Hematopoietic multipotent progenitor cell treated with erythropoietin and hydrocortisone succinate and interleukin-3 and kit ligand, for 6 days (in vitro differentiated cells): Measurements from ENCODE around the gene CD226.
"Not testable (repeated sequence)": the region's sequence is repeated elsewhere in the genome, so short reads cannot be mapped to it uniquely, and the experiment has no call there.

ENCODE experiments used
- DNase-seq: peaks from one replicate; pipeline ENCODE4 v3.0.0-alpha.2; 2015

Gene CD226

DNA sequence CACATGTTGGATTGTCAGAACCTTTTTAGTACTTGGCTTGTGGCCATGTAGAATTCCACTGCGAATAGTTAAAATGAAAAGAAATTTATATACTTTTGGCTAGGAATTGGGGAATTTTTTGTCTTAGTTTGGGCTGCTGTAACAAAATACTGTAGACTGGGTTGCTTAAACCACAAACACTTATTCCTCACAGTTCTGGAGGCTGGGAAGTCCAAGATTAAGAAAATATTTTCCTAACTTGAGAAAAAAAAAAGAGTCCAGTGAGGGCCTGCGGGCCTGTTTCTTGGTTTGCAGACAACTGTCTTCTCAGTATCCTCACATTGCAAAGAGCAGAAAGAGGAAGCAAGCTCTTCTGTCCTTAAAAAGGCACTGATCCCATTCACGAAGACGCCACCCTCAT, 81.9 kb downstream of the CD226 start:
- DNase-seq: no peak

DNA sequence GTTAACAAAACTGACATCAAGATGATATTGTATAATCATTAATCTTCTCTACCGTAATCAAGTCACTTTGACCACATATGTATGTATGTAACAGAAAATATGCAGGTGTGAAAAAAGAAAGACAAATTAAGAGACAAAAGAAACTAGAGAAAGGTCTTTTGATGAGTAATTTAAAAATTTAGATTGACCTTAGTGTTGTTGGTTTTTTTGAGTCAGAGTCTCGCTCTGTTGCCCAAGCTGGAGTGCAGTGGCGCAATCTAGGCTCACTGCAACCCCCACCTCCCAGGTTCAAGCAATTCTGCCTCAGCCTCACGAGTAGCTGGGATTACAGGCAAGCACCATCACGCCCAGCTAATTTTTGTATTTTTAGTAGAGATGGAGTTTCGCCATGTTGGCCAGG, 82.9 kb downstream of the CD226 start:
- DNase-seq: not testable (repeated sequence)

DNA sequence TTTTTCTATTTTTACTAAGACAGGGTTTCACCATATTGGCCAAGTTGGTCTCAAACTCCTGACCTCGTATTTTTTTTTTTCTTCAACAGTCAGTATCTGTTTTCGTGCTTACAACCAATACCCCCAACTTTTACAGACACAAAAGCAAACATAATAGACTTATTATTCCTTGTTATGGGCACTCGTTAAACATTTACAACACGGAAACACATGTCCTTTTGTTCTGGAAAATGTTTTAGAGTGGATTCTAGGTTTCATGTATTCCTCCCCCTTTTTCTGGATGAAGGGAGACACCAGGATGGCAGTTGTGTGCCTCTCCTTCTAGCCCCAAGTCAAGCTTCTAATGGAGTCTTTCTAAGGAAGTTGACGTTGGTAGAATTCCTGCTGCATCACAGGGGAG, 88.8 kb downstream of the CD226 start:
- DNase-seq: no peak

DNA sequence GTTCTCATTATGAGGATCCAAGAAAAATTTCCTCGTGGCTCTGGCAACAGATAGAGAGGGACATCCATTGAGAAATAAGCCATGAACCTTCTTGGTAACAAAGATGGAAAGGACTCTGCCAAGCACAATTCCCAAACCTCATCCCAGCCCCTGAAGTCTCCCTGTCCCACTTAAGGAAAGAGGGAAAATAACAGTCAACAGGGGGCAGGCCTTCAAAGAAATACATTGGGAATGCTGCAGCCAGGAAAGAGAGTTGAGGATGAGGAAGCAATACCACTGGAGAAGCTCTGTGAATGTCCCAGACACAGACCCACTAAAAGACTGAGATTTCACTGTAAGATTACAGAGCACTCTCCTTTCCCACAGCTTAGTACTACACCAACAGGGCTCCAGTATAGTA, 93.2 kb downstream of the CD226 start:
- no peak for DNase-seq

- DNase-seq: no peak
Observed at GRCh38 chr18:69853051-69853450, 94.6 kb downstream of the CD226 start.

- no peak for DNase-seq
Observed at GRCh38 chr18:69845593-69846506, 101.8 kb downstream of the CD226 start.

DNA sequence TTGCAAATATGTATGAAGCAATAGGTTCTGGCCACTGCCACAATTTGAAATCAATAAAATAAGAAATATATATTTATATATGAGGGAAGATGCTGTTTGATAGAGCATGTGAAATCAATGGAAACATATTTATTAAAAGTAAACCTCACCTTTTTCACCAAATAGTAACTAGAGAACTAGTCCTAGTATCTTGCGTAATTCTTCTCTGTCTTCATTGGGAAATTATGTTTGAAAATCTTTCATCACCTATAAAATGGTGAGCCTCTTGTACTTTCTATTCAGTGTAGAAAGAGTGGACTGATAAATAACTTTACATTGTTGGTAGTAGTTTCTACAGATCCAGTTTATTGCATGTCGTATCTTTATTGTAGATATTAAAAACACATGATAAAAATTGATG, 103.0 kb downstream of the CD226 start:
- DNase-seq: no peak

GRCh38 chr18:69843015-69843414, 104.7 kb downstream of the CD226 start:
- no peak for DNase-seq

DNA sequence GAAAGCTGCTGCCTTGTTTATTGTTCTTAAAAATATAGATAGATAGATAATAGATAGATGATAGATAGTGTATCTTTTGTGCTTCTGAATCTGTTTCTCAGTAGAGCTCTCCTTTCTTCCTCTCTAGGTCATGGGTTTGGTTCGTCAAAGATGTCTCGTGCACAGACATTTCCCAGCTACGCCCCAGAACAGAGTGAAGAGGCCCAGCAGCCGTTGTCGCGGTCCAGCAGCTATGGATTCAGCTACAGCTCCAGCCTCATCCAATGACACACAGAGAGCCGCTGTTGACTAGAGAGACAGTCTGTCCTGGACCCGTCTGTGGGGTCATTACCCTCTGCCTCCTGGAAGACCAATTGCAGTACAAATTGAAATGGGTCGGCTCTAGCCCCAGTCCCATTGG, 106.6 kb downstream of the CD226 start:
- no peak for DNase-seq

DNA sequence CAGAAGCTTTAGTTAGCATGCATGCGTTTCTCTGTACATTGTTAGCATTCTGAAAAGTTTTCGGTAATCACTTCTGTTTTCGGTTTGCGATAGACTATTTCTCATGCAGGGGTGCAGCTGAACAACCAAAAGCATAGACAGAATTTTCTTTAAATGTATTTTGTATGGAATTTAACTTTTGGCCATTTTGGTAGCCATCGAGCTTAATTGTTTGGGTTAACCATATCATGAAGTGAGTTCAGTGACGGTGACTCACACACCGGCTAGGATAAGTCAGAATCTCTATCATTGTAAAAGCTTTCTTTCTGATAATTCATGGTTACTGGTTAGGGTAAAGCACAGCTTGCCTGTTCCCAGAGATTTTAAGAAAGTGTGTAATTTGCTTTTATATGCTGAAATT, 107.2 kb downstream of the CD226 start:
- DNase-seq: no peak

DNA sequence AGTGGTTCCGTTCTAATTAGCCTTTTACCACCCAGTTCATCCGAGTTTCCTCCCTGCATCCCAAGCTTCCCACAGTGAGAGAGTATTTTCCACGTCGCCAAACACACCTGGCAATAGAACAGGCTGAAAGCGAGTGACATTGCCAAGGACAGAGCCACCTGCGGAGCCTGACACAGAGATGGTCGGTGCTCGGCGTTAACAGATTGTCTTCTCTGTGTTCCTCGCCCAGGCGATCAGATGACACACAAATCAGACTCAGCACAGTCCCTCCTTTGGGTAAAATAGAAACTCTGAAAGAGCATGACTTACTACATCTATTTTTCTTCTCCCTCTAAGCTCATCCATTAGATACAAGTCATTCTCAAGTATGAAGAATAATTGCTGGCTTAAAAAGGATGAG, 107.7 kb downstream of the CD226 start:
- no peak for DNase-seq

GRCh38 chr18:69839497-69839896, 108.2 kb downstream of the CD226 start:
- no peak for DNase-seq

GRCh38 chr18:69838620-69839411, 108.9 kb downstream of the CD226 start:
- peak; percentile 41 for DNase-seq

DNA sequence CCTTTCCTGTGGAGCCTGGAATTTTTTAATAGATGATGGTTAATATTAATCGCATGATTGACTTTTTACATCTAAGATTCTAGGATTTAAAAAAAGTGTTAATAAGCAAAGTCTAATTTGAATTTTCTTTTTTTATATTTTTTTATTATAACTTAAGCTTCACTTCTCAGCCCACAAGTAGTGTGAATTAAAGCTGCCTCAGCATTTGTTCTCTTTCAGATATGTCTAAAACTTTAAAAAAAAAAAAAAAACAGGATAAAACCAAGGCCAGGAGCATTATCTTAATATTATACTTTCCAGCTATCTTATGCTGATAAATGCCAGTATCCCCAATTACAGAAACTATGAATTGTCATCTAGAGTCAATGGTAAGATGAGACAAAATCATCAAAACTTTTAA, 109.7 kb downstream of the CD226 start:
- DNase-seq: no peak

DNA sequence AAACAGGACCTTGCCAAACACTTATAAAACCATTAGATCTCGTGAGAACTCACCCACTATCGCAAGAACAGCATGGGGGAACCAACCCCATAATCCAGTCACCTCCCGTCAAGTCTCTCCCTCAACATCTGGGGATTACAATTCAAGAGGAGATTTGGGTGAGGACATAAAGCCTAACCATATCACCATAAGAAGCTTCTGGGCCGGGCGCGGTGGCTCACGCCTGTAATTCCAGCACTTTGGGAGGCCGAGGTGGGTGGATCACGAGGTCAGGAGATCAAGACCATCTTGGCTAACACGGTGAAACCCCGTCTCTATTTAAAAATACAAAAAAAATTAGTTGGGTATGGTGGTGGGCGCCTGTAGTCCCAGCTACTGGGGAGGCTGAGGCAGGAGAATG, 112.7 kb downstream of the CD226 start:
- not testable (repeated sequence) for DNase-seq

DNA sequence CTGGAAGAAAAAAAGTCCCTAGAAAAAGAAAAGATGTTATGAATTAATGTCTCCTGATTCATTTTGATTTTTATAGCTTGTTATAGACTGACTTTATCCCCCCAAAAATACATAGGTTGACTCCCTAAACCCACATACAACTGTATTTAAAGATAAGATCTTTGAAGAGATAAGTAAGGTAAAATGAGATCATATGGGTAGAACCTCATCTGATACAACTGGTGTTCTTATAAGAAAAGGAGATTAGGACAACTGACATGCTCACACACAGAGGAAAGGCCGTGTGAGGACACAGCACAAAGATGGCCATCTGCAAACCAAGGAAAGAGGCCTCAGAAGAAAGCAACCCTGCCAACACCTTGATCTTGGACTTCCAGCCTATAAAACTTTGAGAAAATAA, 117.5 kb downstream of the CD226 start:
- DNase-seq: peak; percentile 43

DNA sequence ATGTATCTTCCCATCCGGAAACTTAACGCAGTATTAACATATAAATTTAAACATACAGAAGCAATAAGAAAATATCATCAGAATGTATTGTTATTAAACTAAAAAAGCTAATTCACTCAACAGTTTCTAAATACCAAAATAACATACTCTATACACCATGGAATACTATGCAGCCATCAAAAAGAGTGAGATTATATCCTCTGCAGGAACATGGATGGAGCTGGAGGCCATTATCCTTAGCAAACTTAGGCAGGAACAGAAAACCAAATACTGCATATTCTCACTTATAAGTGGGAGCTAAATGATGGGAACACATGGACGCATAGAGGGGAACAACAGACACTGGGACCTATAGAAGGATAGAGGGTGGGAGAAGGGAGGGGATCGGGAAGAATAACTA, 127.1 kb downstream of the CD226 start:
- no peak for DNase-seq

DNA sequence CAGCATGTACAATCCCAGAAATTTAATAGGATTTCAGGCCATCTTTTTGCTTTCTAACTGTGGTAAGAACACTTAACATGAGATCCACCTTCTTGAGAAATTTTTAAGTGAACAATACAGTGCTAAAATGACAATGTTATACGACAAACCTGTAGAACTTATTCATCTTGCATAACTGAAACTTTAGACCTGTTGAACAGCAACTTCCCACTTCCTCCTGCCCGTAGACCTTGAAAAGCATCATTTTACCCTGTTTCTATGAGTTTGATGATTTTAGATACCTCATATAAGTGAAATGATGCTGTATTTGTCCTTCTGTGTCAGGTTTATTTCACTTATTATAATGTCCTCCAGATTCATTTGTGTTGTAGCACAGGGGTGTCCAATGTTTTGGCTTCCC, 128.2 kb downstream of the CD226 start:
- DNase-seq: no peak

DNA sequence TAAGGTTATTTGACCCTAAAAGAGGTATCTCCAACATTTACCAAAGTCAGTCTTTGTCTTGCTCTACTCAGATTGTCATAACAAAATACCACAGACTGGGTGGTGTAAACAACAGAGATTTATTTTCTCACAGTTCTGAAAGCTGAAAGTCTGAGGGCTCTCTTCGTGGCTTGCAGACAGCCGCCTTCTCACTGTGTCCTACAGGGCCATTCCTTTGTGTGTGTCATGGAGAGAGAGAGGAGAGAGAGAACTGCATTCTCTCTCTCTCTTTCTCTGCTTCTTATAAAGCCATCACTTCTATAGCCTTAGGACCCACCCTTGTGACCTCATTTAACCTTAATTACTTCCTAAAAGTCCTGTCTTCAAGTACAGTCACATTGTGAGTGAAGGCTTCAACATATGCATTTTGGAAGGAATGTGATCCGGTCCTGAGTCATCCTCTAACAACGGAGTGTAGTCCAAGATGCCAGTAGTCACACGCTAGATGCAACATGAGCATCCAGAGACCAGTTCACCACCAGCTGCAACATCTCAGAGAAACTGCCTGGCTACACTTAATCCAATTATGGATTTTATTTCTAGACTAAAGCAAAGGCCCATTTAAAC, 130.2 kb downstream of the CD226 start:
- no peak for DNase-seq

GRCh38 chr18:69814861-69815385, 132.8 kb downstream of the CD226 start:
- no peak for DNase-seq

- DNase-seq: no peak
Observed at GRCh38 chr18:69813559-69813958, 134.1 kb downstream of the CD226 start.

DNA sequence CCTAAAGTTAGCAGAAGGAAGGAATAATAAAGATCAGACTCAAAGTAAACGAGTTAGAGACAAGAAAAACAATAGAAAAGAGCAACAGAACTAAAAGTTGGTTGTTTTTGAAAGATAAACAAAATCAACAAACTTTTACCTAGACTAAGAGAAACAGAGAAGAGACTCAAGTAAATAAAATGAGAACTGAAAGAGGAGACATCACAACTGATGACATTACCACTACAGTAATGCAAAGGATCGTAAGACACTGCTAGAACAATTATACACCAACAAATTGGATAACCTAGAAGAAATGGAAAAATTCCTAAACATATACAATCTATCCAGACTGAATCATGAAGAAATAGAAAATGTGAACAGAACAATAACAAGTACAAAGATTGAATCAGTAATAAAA, 139.3 kb downstream of the CD226 start:
- DNase-seq: no peak

DNA sequence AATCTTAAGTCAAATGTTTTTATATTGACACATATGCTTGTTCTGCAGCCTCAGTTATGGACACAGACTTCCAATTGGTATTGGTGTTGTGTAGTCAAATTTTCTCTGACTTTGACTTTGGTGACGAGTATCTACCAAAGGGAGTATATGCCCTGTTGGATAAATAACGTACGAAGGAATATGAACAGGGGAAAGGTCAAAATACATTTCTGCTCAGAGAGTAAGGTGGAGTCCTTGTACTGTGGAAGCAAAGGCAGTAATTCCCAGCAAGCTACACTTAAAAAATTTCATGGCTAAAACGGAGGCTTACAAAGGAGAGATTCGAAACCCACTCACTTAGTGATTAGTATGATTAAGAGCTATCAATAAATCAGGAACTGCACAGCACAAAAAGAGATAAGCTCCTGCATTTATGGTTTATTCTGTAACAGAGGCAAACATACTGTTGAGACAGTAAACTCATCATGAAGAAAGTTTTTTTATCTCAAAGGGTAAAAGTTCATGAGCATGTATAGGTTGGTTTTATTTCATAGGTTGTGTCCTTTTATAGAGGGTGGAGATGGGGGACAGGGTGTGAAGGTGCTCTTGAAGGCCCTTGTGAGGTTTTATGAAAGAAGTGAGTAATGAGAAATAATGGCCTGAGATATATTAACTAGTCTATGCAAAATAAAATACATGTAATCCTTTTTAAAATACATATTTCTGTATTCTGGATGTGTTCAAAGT, 142.7 kb downstream of the CD226 start:
- DNase-seq: no peak
